Esophagus (tissue), 2 donors: ENCODE results near the gene MAP2K5. TPM values are rescaled to one million over a fixed set of nuclear protein-coding genes. Genes with fewer than 3 reads are reported as not detected.

Source experiments
- H3K27ac ChIP-seq, 2 donors: one replicate each; pipeline ENCODE4 v1.5.1; 2013; ENCODE audit warnings: low read depth in 2 of 2, mild to moderate bottlenecking in 2 of 2, inconsistent platforms in 1 of 2, low read length in 1 of 2, moderate library complexity in 1 of 2
- H3K27me3 ChIP-seq, 2 donors: one replicate each; pipeline ENCODE4 v1.6.1; 2013; ENCODE audit warnings: low read length in 2 of 2, control low read depth in 1 of 2, mild to moderate bottlenecking in 1 of 2; ENCODE audit not compliant: insufficient read depth in 2 of 2, control insufficient read depth in 1 of 2
- H3K36me3 ChIP-seq, 2 donors: one replicate each; pipeline ENCODE4 v1.6.1; 2013; ENCODE audit warnings: low read length in 1 of 2; ENCODE audit not compliant: control insufficient read depth in 2 of 2, insufficient read depth in 2 of 2
- H3K4me1 ChIP-seq, 2 donors: one replicate each; pipeline ENCODE4 v1.6.1; 2013; ENCODE audit warnings: low read length in 1 of 2; ENCODE audit not compliant: control insufficient read depth in 2 of 2, insufficient read depth in 2 of 2
- H3K4me3 ChIP-seq, 2 donors: one replicate each; pipeline ENCODE4 v1.5.1; 2013; ENCODE audit warnings: low read length in 2 of 2, mild to moderate bottlenecking in 2 of 2, low read depth in 1 of 2, moderate library complexity in 1 of 2
- H3K9me3 ChIP-seq, 2 donors: one replicate each; pipeline ENCODE4 v1.6.1; 2013; ENCODE audit warnings: mild to moderate bottlenecking in 2 of 2, low read depth in 1 of 2, low read length in 1 of 2, moderate library complexity in 1 of 2; ENCODE audit not compliant: control insufficient read depth in 2 of 2, insufficient read depth in 1 of 2
- WGBS, 2 donors: extraction: QIAGEN DNeasy Blood & Tissue Kit; methylation state at CpG; one replicate each; pipeline ENCODE4 v1.1.7; 2013; 5-methylcytosine and 5-hydroxymethylcytosine counted together
- polyA plus RNA-seq, 2 donors: library from polyadenylated mRNA; stranded (reverse); fragments of 200-250 nt; gene quantifications; one replicate each; pipeline ENCODE4 v1.2.3, GENCODE V29; 2013
- donor health status: healthy with polysubstance abuse.
- donor health status: Bipolar disorder and iron deficiency.

Gene MAP2K5
- polyA plus RNA-seq, 2 donors: 3.2 to 5.0 TPM

DNA sequence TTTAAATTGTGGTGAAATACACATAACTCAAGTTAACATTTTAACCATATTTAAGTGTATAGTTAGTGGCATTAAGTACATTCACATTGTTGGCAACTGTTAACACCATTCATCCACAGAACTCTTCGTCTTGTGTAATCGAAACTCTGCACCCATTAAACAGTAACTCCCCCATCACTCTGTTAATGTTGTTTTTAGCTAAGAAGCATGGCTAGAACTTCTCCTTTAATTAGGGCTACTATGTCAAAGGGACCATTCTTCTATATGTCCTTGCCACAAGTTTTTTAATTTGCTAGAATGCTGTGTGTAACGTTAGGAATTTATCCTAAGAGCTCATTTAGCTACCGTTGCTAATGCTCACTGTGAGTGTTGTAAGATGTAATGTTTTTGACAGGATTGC, 60.6 kb downstream of the MAP2K5 start:
- 90 to 93% methylated on average over 4 of the region's 4 CpGs for WGBS, 2 donors
- Histone ChIP-seq H3K4me1 (no peaks in the 10 kb centered on the region), H3K4me3 (no peak overlapping the region)

DNA sequence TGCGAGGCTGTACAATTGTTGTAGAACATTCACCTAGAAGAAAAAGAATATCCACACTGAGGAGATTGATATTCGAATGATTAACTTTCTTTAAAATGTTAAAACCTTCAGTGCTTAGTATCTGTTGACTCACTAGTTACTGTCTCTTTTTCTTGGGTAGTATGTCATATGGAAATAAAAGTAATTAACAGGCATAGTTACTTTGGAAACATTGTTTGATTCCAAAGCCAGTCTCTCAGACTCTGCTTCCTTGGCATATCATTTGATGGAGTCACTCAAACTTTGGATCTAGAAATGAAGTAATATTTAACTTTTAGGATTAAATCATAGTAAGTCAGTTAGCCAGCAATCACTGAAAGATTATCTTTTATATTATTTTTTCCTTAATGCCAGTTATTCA, 63.4 kb downstream of the MAP2K5 start:
- no peak overlapping the region for H3K4me3 ChIP-seq
- no peak overlapping the region for H3K27ac ChIP-seq
- WGBS, 2 donors: 95 to 96% methylated on average over 2 of the region's 2 CpGs
- H3K27me3 ChIP-seq: no peaks in the 10 kb centered on the region
- H3K36me3 ChIP-seq: peaks cover 0 to 5% of the 10 kb centered on the region in 2 donors
- H3K9me3 ChIP-seq: no peaks in the 10 kb centered on the region
- H3K4me1 ChIP-seq: peaks cover 0 to 2% of the 10 kb centered on the region in 2 donors

More for the DNA sequence above, 60.6 kb downstream of the MAP2K5 start:
- H3K36me3 ChIP-seq: peaks cover 0 to 4% of the 10 kb centered on the region in 2 donors
- no peaks in the 10 kb centered on the region for H3K27me3 ChIP-seq
- H3K9me3 ChIP-seq: no peaks in the 10 kb centered on the region
- H3K27ac ChIP-seq: no peak overlapping the region

DNA sequence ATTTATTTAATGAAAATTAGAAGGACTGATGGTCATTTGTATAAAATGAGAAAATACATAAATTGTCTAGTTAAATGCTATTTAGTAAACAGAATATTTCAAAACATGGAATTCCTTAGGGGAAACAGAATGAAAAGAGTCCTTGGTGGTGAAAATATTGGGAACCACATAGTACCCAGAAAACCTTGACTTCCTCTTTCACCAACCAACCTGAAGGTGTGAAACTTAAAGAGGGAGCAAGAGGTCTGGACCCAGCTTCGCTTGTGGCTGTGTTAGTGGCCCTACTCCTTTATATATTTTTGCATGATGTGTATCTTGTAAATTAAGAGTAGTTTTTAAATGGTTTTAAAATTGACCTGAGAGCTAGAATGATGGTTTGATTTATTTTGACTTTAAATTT, 64.2 kb downstream of the MAP2K5 start:
- Histone ChIP-seq H3K27me3 (no peaks in the 10 kb centered on the region), H3K27ac (no peak overlapping the region), H3K36me3 (peaks cover 0 to 5% of the 10 kb centered on the region in 2 donors), H3K9me3 (no peaks in the 10 kb centered on the region), H3K4me1 (peaks cover 0 to 2% of the 10 kb centered on the region in 2 donors), H3K4me3 (no peak overlapping the region)
- WGBS, 2 donors: 95 to 97% methylated on average over 1 of the region's 1 CpG

DNA sequence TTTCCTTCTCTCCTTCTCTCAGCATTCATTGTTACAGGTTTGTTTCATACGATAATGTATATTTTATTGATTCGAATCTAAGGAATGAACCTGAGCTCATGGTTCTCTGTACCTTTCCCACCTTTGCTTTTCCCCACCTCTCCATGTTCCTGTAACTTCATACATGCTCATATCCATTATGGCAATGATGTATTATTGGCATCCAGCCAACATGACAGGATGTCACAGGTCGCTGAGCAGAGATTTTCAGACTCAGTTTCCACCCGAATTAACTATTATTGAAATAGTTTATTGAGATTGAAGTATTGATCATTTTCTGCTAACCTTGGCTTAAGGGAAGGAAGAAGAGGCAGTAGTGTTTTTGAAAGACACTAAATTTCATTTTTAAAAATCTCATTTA, 64.8 kb downstream of the MAP2K5 start:
- 92% methylated on average over 4 of the region's 4 CpGs for WGBS, 2 donors
- no peaks in the 10 kb centered on the region for H3K9me3 ChIP-seq
- H3K27me3 ChIP-seq: no peaks in the 10 kb centered on the region
- peaks cover 0 to 2% of the 10 kb centered on the region in 2 donors for H3K4me1 ChIP-seq
- H3K36me3 ChIP-seq: peaks cover 0 to 5% of the 10 kb centered on the region in 2 donors
- no peak overlapping the region for H3K27ac ChIP-seq
- H3K4me3 ChIP-seq: no peak overlapping the region

DNA sequence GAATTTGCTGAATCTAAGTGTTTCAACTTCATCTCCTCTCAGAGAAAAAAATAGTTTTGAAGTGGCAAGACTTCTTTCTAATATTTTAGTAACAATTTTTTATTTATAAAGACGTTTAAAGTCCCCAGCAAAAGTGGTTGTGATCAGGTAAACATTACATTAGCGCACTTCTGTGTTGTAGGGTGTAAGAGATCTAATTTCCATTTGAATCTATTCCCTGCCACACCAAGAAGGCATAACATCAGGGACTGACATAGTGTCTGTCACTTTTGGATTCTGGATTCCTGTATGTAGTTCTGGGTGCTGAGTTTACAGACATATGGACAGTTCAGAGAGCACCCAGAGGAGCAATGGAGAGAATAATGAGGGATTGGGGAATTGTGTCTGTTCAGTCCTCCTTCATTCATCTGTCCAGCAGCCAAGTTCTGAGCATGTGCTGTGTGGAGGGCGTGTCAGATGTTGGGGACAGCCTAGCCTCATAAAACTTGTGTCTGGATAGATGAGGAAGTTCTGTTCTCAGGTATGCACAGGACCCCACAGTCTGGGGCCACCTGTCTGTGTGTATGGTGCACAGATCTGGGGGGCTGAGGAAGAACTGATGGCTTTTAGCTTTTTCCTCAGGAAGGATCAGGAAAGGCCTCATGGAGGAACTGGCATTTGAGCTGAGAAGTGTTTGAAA, 65.6 kb downstream of the MAP2K5 start:
- Histone ChIP-seq H3K36me3 (peaks cover 0 to 5% of the 10 kb centered on the region in 2 donors), H3K27ac (no peak overlapping the region)
- 90 to 94% methylated on average over 3 of the region's 3 CpGs for WGBS, 2 donors

DNA sequence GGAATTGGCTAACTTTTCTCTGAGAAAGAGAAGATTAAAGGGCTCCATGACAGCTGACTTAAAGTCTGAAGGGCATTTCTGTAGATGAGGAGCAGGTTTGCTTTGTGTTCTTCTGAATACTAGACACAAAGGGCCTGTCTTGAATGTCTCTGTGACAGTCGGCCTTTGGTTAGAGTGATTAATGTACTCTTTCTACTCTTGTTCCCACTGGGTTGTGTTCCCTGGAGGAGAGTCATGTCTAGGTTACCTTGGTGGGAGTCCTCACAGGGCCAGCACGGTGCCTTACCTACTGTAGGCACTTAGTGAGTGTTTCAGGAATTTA, 66.1 kb downstream of the MAP2K5 start:
- no peaks in the 10 kb centered on the region for H3K9me3 ChIP-seq
- no peak overlapping the region for H3K27ac ChIP-seq
- 85 to 93% methylated on average over 2 of the region's 2 CpGs for WGBS, 2 donors

More for the DNA sequence above, 65.6 kb downstream of the MAP2K5 start:
- Histone ChIP-seq H3K9me3 (no peaks in the 10 kb centered on the region), H3K4me3 (no peak overlapping the region), H3K27me3 (no peaks in the 10 kb centered on the region), H3K4me1 (peaks cover 0 to 2% of the 10 kb centered on the region in 2 donors)

DNA sequence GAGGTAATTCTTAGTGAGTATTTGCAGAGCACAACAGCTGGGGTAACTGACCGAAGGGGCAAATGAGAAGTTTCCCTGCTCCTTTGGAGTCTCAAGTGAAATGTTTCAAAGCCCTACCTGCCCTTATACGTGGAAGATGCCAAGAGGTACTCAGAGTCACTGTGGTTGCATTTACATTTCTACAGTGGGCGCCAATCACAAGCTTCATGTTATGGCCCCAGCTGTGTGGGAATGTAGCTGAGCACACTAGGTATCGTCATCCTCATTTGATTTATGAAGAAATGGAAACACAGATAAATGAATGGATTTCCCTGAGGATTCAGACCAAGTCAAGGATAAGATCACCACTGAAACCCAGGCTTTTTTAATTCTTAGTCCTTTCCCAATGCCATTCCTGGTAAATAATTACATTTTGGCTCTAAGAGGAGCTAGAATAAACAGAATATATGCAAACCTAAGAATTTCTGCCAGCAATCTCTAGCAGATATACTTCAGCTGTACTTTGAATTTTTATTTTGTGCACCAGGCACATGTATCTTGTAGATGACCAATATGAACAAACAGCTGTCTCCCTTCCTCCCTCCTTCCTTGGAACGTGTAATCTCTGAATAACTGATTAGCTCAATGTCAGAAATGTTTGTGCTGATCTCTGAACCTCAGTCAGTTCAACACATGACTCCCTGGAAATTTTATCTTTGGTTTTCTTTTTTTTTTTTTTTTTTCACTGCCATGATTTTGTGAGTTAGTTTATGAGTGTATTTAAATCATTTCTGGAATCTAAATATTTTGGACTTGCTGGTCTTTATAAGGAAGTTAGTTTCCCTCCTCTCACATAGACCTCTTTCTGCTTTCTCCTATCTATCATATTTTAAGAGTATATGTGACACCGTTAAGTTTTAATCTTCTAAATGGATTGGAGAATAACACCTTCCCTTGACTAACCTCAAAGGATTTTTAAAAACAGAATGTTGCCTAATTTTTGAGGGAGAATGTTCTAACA, 69.2 kb downstream of the MAP2K5 start:
- no peak overlapping the region for H3K27ac ChIP-seq
- peaks cover 0 to 2% of the 10 kb centered on the region in 2 donors for H3K4me1 ChIP-seq
- no peaks in the 10 kb centered on the region for H3K27me3 ChIP-seq
- H3K9me3 ChIP-seq: no peaks in the 10 kb centered on the region
- peaks cover 0 to 5% of the 10 kb centered on the region in 2 donors for H3K36me3 ChIP-seq
- no peak overlapping the region for H3K4me3 ChIP-seq
- WGBS, 2 donors: 66 to 77% methylated on average over 6 of the region's 6 CpGs

More for the DNA sequence above, 66.1 kb downstream of the MAP2K5 start:
- Histone ChIP-seq H3K4me1 (peaks cover 0 to 2% of the 10 kb centered on the region in 2 donors), H3K27me3 (no peaks in the 10 kb centered on the region), H3K4me3 (no peak overlapping the region), H3K36me3 (peaks cover 0 to 5% of the 10 kb centered on the region in 2 donors)

DNA sequence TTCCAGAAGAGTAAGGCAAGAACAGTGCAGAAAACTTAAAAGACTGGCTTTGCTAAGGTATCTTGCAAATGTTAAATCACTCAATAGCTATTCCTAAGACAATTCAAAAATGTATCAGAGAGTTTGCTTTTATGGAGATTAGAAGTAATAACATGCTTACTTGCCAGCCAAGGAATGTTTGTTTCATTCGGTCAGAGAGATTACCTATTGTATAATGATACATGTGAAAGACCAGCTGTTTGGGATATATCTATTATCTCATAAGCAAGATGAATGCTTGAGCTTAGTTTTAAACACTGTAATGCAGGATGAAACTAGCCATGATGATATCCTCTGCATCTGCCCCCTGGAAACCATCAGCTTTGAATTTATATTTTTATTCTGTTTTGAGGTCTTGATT, 70.7 kb downstream of the MAP2K5 start:
- 49 to 70% methylated on average over 1 of the region's 1 CpG for WGBS, 2 donors

DNA sequence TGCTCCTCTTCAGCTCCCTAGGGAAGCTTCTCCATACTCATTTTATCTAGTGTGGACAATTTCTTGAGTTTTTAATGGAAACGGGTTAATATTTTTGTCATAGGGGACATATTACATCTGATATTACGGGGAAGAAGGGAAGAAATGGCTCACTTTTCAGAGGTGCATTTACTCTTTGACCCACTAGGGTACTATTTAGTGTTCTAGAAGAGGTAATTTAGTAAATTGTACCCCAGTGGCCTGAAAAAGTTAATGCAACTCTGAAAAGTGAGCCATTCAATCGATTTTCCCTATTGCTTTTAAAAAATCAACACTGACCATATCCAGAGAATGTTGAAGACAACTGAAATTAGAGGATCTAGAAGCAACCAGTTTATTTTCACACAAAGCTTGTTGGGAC, 71.2 kb downstream of the MAP2K5 start:
- Histone ChIP-seq H3K27ac (no peak overlapping the region), H3K4me3 (no peak overlapping the region), H3K36me3 (peaks cover 0 to 3% of the 10 kb centered on the region in 2 donors), H3K9me3 (no peaks in the 10 kb centered on the region), H3K4me1 (no peaks in the 10 kb centered on the region), H3K27me3 (no peaks in the 10 kb centered on the region)
- 92% methylated on average over 3 of the region's 3 CpGs for WGBS, 2 donors

More for the DNA sequence above, 70.7 kb downstream of the MAP2K5 start:
- Histone ChIP-seq H3K9me3 (no peaks in the 10 kb centered on the region), H3K4me1 (peaks cover 0 to 2% of the 10 kb centered on the region in 2 donors), H3K27me3 (no peaks in the 10 kb centered on the region), H3K27ac (no peak overlapping the region), H3K36me3 (peaks cover 0 to 5% of the 10 kb centered on the region in 2 donors), H3K4me3 (no peak overlapping the region)
